Retinal pigment epithelial cell (primary cell): Measurements from ENCODE around the gene GP9.
"Not testable (repeated sequence)": the region's sequence is repeated elsewhere in the genome, so short reads cannot be mapped to it uniquely, and the experiment has no call there.

Experiments
- DNase-seq: peaks from one replicate; pipeline ENCODE4 v3.0.0-alpha.2; 2010; ENCODE audit warnings: low read depth
- H3K4me3 ChIP-seq: 2 replicates; pipeline ENCODE4 v1.5.1; 2011; ENCODE audit warnings: mild to moderate bottlenecking, low read length, control low read depth, moderate library complexity
- CTCF ChIP-seq: conservative IDR thresholded peaks from 2 replicates; pipeline ENCODE4 v1.5.1; 2011; ENCODE audit warnings: low read depth, low read length, control low read depth, inconsistent platforms

Gene GP9

GRCh38 chr3:129106320-129106719 lies 45.7 kb downstream of the GP9 start:
- no peak for DNase-seq
- no peak overlapping the region for H3K4me3 ChIP-seq
- TF ChIP-seq CTCF: no peak

GRCh38 chr3:129106866-129107565 lies 46.4 kb downstream of the GP9 start:
- TF ChIP-seq CTCF: no peak
- no peak for DNase-seq
- H3K4me3 ChIP-seq: no peak overlapping the region

GRCh38 chr3:129107793-129108192 lies 47.2 kb downstream of the GP9 start:
- DNase-seq: no peak
- no peak overlapping the region for H3K4me3 ChIP-seq
- TF ChIP-seq CTCF: no peak

- DNase-seq, H3K4me3 ChIP-seq: not testable (repeated sequence)
These were observed 50.6 kb downstream of the GP9 start for GRCh38 chr3:129111076-129111780.
